Measurements from ENCODE around the gene MAMLD1.

The MAMLD1 gene

DNA sequence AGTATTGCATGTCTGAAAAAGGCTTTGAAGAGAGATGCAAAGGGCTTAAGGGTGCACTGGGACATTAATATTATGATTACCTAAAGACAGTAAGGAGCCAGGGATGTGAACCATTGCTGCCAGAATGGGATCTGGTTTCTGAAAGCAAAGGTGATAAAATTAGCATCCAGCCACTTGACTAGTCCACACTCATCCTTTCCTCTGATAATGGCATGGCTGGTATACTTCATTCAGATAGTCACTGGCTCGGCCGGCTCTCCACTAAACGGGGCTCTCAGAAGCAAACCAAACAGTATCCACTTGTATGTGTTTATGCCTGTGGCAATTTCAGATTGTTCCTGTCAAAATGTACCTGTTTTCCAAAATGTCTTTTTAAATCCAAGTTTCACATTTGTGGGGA, 46.4 kb downstream of the MAMLD1 start:
- DNase-seq = no peak

DNA sequence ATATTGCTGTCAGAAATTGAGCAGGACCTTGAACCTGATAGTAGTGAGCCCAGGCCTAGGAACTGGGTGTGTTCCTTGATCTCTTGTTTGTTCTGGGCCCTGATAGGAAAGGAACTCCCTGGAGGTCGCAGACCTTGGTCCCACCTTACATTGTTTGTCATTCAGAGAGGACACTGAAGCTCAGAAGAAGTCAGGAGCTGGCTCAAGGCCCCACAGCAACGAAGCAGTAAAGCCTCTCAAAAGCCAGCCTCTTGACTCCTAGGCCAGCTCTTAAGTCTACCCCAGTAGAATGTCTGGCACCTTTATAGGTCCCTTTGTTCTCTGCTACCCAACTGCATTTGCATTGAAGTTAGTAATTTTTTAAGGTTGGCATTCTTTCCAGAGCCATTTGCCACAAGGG, 46.8 kb downstream of the MAMLD1 start:
- DNase-seq = no peak

DNA sequence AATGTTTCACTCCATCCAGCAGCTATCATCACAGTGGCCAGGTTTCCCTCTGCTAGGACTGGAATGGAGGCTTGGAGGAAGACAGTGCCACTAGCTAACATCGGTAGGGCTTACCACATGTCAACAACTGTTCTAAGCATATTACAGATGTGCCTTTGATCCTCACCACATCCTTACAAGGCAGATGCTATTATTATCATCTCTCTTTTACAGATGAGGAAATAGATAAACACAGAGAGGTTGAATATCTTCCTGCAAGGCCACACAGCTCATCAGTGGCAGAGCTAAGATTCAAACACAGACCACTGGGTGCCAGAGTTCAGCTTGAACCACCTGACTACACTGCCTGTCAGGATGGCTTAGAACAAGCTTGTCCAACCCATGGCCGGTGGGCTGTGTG, 47.4 kb downstream of the MAMLD1 start:
- no peak for DNase-seq

DNA sequence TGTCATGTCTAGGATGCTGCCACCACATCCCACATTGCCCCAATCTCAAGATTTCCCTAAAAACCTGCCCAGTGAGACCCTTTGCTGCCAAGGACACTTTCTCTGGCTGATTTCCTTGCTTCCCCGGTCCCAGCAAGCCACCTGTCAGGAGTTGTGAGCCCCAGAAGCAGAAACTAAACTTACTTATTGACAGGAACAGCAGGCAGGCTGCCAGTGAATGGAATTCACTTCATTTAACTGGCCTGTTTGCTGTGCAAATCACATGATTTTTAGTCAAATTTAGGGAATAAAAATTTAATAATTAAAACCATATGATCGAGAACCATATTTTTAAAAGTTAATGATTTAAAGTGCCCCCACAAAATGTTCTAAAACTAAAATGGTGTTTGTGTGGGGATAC, 48.5 kb downstream of the MAMLD1 start:
- no peak for DNase-seq

- DNase-seq = no peak
These were observed 51.1 kb downstream of the MAMLD1 start for GRCh38 chrX:150414228-150414627.

DNA sequence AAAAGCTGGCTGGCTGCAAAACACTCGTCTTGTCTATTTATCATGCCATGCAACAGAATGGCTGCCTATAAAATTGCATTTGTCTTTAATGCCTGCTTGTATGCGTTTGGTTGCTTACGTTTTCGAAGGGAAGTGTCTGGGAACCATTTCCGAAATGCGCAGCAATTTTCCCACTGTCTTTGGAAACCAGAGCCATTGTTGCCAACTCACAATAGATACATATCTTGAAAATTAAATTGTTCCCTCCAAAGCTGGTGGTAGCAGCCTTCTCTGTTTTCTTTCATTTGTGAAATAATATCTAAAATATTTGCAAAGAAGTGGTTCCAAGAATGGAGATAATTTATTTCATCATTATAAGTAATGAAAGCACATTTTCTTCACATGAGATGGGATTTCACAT, 53.4 kb downstream of the MAMLD1 start:
- no peak for DNase-seq

DNA sequence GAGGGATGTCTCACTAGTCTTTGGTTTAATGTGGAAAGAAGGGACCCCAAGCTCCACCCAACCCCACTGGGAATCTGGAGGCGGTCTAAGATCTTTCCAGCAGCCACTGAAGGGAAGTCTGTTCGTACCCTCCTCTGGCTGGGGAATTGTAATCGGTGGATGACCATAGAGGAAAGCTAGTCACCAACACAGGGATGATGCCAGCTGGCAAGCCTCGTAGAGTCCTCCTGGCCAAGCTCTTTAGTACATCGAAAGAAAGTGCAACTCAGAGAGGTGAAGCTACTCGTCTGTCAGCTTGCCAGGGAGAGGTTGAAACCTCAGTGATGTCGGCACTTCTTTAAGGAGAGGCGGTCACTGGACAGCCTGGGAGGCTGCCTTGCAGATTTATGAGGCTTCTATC, 58.7 kb downstream of the MAMLD1 start:
- DNase-seq = no peak

DNA sequence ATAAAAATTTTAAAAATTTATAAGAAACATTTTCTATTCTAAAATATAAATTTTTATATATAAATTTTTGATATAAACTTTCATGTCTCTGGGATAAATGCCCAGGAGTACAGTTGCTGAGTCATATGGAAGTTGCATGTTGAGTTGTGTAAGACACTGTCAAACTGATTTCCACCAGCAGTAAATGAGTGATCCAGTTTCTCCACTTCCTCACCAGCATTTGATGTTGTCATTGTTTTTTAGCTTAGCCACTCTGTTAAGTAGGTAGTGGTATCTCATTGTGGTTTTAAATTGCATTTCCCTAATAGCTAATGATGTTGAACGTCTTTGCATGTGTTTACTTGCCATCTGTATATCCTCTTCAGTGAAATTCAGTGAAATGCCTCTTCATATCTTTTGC, 66.5 kb downstream of the MAMLD1 start:
- DNase-seq = no peak

DNA sequence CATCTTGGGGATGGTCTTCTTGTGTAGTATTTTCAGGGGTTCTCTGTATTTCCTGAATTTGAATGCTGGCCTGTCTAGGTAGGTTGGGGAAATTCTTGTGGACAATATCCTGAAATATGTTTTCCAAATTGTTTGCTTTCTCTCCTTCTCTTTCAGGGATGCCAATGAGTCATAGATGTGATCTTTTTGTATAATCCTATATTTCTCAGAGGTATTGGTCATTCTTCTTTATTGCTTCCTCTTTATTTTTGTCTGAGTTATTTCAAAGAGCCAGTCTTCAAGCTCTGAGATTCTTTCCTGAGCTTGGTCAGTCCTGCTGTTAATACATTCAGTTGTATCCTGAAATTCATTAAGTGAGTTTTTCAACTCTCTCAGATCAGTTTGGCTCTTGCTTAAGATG, 73.1 kb downstream of the MAMLD1 start:
- DNase-seq = no peak

DNA sequence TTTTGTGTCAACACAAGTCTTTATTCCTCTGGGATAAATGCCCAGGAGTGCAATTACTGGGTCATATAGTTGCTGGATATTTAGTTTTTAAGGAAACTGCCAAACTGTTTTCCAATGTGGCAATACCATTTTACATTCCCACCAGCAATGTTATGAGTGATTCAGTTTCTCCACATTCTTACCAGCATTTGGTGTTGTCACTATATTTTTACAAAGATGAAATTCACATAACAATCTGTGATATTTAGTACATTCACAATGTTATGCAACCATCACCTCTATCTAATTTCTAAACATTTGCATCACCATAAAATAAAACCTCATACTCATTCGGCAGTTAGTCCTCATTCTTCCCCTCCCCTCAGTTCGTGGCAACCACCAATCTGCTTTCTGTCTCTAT, 75.0 kb downstream of the MAMLD1 start:
- no peak for DNase-seq

GRCh38 chrX:150446151-150446550, 83.0 kb downstream of the MAMLD1 start:
- DNase-seq = no peak

GRCh38 chrX:150446995-150447394, 83.9 kb downstream of the MAMLD1 start:
- DNase-seq = no peak

GRCh38 chrX:150449313-150449712, 86.2 kb downstream of the MAMLD1 start:
- DNase-seq = no peak

DNA sequence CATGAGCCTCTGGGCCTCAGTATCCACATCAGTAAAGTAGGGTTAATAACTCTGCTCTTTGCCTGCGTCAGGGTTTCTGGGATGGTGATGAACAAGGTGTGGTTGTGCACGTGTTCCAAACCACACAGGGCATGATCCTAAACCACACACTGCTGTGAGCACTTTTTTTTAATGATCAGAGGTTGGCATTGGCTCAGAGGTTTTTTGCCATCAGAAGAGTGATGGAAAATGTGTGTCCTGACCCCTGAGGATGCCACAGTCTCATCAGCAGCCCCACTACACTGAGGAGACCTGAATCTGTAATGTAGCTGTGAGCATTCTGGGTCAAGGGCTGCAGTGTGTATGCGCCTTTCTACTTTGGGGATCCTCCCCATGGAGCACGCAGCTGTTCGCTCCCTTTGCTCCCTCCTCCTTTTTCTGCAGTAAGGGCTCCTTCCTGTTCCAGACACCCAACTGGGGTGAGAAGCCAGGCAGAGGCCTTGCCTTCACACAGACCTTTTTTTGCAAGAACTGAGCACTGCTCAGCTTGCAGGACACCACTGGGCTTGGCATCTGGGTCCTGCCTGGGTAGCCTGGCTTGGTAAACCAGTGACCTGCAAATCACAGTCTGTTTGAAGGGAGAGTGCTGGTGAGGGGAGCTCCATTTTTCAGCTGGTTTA, 87.5 kb downstream of the MAMLD1 start:
- no peak for DNase-seq

- DNase-seq = no peak
These were observed 88.8 kb downstream of the MAMLD1 start for GRCh38 chrX:150451953-150452352.

DNA sequence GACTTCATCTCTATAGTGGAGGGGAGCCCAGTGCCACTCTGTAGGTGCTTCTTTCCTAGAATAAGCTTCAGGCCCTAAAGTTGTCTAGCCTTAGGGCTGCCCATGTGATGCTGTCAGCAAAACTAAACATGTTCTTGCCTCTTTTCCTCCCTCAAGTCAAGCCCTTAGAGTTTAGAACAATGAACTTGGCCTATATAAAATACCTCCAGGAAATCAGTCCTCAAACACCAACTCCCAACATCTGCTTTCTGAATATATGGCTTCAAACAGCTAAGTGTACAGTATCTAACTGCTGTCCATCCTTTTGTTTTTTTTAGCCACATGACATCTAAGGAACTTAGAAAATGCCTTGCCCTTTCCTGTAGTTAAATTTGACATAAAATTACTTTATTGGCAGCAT, 91.0 kb downstream of the MAMLD1 start:
- DNase-seq = no peak

DNA sequence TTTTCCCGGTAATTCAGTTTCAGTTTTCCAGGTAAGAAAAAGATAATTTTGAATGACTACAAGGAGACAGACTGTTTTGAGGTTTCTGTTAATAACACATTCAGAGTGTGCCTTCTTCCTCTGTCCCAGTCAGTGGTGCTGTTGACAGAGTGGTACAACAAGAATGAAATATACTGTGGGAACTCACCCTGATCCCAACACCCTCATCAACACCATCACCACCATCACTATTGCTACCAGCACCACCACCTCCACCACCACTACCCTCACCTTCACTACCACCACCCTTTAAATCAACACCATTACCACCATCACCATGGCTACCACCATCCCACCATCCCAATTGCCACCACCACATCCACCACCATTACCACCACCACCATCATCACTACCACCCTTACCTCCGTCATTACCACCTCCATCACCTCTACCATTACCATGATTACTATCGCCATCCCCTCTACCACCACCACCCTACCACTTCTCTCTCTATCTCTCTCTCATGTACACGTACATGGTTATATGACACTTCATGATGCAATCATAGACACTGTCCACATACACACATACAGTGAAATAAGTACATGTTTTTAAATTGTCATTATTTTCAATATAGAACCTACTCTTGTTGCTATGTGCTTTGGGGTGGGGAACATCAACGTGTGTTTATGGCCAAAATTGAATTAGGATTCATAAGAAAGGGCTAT, 91.5 kb downstream of the MAMLD1 start:
- DNase-seq = no peak

- DNase-seq = no peak
These were observed 92.1 kb downstream of the MAMLD1 start for GRCh38 chrX:150455215-150455608.

- DNase-seq = no peak
These were observed 93.3 kb downstream of the MAMLD1 start for GRCh38 chrX:150456466-150456865.

DNA sequence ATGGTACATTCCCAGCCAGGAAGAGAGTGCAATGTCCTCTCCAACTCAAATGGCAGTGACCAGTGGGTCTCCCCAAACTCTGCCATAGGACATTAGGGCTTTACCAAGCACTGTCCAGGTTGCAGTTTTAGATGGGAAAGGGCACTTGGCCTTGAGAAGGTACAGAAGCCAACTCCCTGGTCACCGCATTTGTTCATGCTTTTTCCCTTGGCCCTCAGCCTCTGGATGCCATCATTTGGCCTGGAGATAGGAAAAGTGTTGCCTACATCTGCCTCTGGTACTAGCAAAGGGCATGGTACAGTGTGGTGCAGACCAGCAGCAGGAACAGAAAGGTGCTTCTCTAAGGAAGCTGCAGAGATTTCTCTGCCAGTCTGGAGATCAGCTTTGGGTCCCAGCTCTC, 93.8 kb downstream of the MAMLD1 start:
- DNase-seq = no peak

GRCh38 chrX:150459196-150459595, 96.1 kb downstream of the MAMLD1 start:
- DNase-seq = no peak

- no peak for DNase-seq
These were observed 96.9 kb downstream of the MAMLD1 start for GRCh38 chrX:150460063-150460462.

GRCh38 chrX:150460781-150461180, 97.7 kb downstream of the MAMLD1 start:
- no peak for DNase-seq

DNA sequence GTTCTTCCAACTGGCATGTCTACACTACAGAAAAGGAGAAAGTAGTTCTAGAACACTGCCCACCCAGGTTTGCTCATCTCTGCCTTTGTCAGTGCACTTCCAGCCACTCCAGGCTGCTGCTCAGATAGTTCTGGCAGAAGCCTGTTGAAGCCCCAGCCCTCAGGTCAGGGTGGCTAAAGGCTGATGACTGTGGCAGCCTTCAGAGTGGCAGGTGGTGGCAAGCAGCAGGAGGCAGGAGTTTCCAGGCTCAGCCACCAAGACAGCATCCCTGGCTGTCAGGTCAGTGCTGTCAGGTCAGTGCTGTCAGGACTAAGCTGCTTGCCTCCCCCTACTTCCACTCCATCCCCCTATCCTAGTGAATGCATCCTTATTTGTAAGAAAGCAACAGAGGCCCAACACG, 100.4 kb downstream of the MAMLD1 start:
- DNase-seq = no peak

GRCh38 chrX:150464001-150464400, 100.9 kb downstream of the MAMLD1 start:
- no peak for DNase-seq

Data from NCI-H2029 (cell line).